Mucosa of descending colon (tissue), 3 donors: ENCODE results near the gene PDE4B. TPM values are rescaled to one million over a fixed set of nuclear protein-coding genes. Genes with fewer than 3 reads are reported as not detected.

Source experiments
- ATAC-seq: fragments of 200-7000 bp; cut with Tn5 transposase; one replicate; pipeline ENCODE4 v1.9.1; 2020; ENCODE audit warnings: mild to moderate bottlenecking, moderate library complexity
- DNase-seq, 3 donors: peaks; one replicate each; pipeline ENCODE4 v3.0.0-alpha.2; 2020
- H3K36me3 ChIP-seq: fragments of 200-600 bp; one replicate; pipeline ENCODE4 v1.8.0; 2021; ENCODE audit warnings: low read depth, mild to moderate bottlenecking
- H3K4me1 ChIP-seq: fragments of 200-600 bp; one replicate; pipeline ENCODE4 v1.8.0; 2021; ENCODE audit warnings: low read depth, mild to moderate bottlenecking
- H3K4me3 ChIP-seq: fragments of 200-600 bp; one replicate; pipeline ENCODE4 v1.8.0; 2021; ENCODE audit warnings: mild to moderate bottlenecking
- H3K9me3 ChIP-seq: fragments of 200-600 bp; one replicate; pipeline ENCODE4 v1.8.0; 2021; ENCODE audit warnings: mild to moderate bottlenecking
- CTCF ChIP-seq: fragments of 200-600 bp; IDR thresholded peaks from one replicate; pipeline ENCODE4 v1.8.0; 2022; ENCODE audit warnings: antibody characterized with exemption, mild to moderate bottlenecking
- intact Hi-C, 2 donors: fragments of 100-400 bp; cut with DNase I in 1 of 2; cut with micrococcal nuclease in 1 of 2; formaldehyde crosslinking; loops; one replicate each; pipeline versions ENCODE4 v1.11.0 to v1.11.1; 2022; cut with DNase I, micrococcal nuclease
- total RNA-seq, 3 donors: library from RNA; stranded (reverse); fragmentation: NEBNext Ultra II Directional in 2 of 3; extraction: Animal tissue kit (Norgen Biotek cat#: 25700) in 2 of 3; gene quantifications; one replicate each; pipeline versions ENCODE4 v1.2.1 to v1.2.4, GENCODE V29; 2021 to 2023
- donor health status: DM: no; HTN: no; CAD: no; lungs with moderate emphysema.
- donor health status: DM: no; HTN: no; CAD: no.
- donor health status: DM: no; HTN: yes; CAD: no.

The PDE4B gene
- total RNA-seq, 3 donors from 2014 or later = 3.4 to 6.6 (median 4.9) TPM

GRCh38 chr1:66182551-66183178 is 390.0 kb downstream of the PDE4B start:
- no peak for TF ChIP-seq CTCF

GRCh38 chr1:66183400-66183799 is 390.7 kb downstream of the PDE4B start:
- DNase-seq = no peak
- Histone ChIP-seq H3K4me1 (no peaks in the 10 kb centered on the region), H3K36me3 (no peaks in the 10 kb centered on the region), H3K9me3 (no peaks in the 10 kb centered on the region), H3K4me3 (no peak overlapping the region)
- intact Hi-C loops = no loop called here
- ATAC-seq = no peak
- no peak for TF ChIP-seq CTCF

More at GRCh38 chr1:66182551-66183178, 390.0 kb downstream of the PDE4B start:
- ATAC-seq = no peak
- Histone ChIP-seq H3K9me3 (no peaks in the 10 kb centered on the region), H3K4me3 (no peak overlapping the region), H3K36me3 (no peaks in the 10 kb centered on the region), H3K4me1 (no peaks in the 10 kb centered on the region)
- DNase-seq = no peak
- intact Hi-C loops = no loop called here

- intact Hi-C loops = no loop called here
- H3K36me3 ChIP-seq = no peaks in the 10 kb centered on the region
- H3K4me1 ChIP-seq = no peaks in the 10 kb centered on the region
- H3K4me3 ChIP-seq = no peak overlapping the region
- no peaks in the 10 kb centered on the region for H3K9me3 ChIP-seq
- DNase-seq = no peak
- TF ChIP-seq CTCF = no peak
- ATAC-seq = no peak
Measured at GRCh38 chr1:66197120-66197519, 404.4 kb downstream of the PDE4B start.

- DNase-seq = no peak
- no peak overlapping the region for H3K4me3 ChIP-seq
Measured at GRCh38 chr1:66197785-66198184, 405.1 kb downstream of the PDE4B start.

GRCh38 chr1:66206563-66207144 is 414.0 kb downstream of the PDE4B start:
- no peaks in the 10 kb centered on the region for H3K9me3 ChIP-seq
- DNase-seq = no peak
- no peak for TF ChIP-seq CTCF
- H3K4me1 ChIP-seq = no peaks in the 10 kb centered on the region
- H3K4me3 ChIP-seq = no peak overlapping the region
- no peaks in the 10 kb centered on the region for H3K36me3 ChIP-seq
- no peak for ATAC-seq
- intact Hi-C loops = no loop called here

More at GRCh38 chr1:66197785-66198184, 405.1 kb downstream of the PDE4B start:
- TF ChIP-seq CTCF = no peak
- Histone ChIP-seq H3K4me1 (no peaks in the 10 kb centered on the region), H3K9me3 (no peaks in the 10 kb centered on the region), H3K36me3 (no peaks in the 10 kb centered on the region)
- intact Hi-C loops = no loop called here
- no peak for ATAC-seq
